HG03442 (cell line): ENCODE results near the gene PRLH.

ENCODE experiments used
- ATAC-seq: cut with Tn5 transposase; IDR thresholded peaks from one replicate; pipeline ENCODE4 v1.9.1; 2021; ENCODE audit warnings: mild to moderate bottlenecking, moderate library complexity; ENCODE audit not compliant: unreplicated experiment

PRLH gene

GRCh38 chr2:237563816-237564215 lies 2.6 kb upstream of the PRLH start:
- no peak for ATAC-seq

- no peak for ATAC-seq
Measured at GRCh38 chr2:237564526-237565131, 1.7 kb upstream of the PRLH start.

- no peak for ATAC-seq
Measured at GRCh38 chr2:237565974-237566373, 400 bp upstream of the PRLH start.

GRCh38 chr2:237567276-237568029 lies 1.1 kb downstream of the PRLH start:
- no peak for ATAC-seq

- no peak for ATAC-seq
Measured at GRCh38 chr2:237568121-237568660, 1.8 kb downstream of the PRLH start.

- no peak for ATAC-seq
Measured at GRCh38 chr2:237569041-237569440, 2.7 kb downstream of the PRLH start.

GRCh38 chr2:237569896-237570295 lies 3.5 kb downstream of the PRLH start:
- no peak for ATAC-seq

- no peak for ATAC-seq
Measured at GRCh38 chr2:237570776-237571335, 4.5 kb downstream of the PRLH start.

GRCh38 chr2:237571551-237571950 lies 5.2 kb downstream of the PRLH start:
- ATAC-seq, result no peak

GRCh38 chr2:237572021-237572741 lies 5.8 kb downstream of the PRLH start:
- peak; percentile 87 for ATAC-seq

- ATAC-seq, result no peak
Measured at GRCh38 chr2:237572742-237573101, 6.3 kb downstream of the PRLH start.

- no peak for ATAC-seq
Measured at GRCh38 chr2:237573721-237574415, 7.5 kb downstream of the PRLH start.

GRCh38 chr2:237574467-237574866 lies 8.1 kb downstream of the PRLH start:
- no peak for ATAC-seq

- ATAC-seq, result no peak
Measured at GRCh38 chr2:237574894-237575868, 8.8 kb downstream of the PRLH start.

- no peak for ATAC-seq
Measured at GRCh38 chr2:237575869-237576862, 9.8 kb downstream of the PRLH start.

GRCh38 chr2:237576974-237577373 lies 10.6 kb downstream of the PRLH start:
- ATAC-seq, result no peak

- no peak for ATAC-seq
Measured at GRCh38 chr2:237577458-237577857, 11.1 kb downstream of the PRLH start.
